HG03521 (cell line): ENCODE results near the gene PACS2.
"Not testable (repeated sequence)": the region's sequence is repeated elsewhere in the genome, so short reads cannot be mapped to it uniquely, and the experiment has no call there.

Experiments used
- ATAC-seq: cut with Tn5 transposase; IDR thresholded peaks from one replicate; pipeline ENCODE4 v1.9.1; 2021; ENCODE audit warnings: mild to moderate bottlenecking, moderate library complexity; ENCODE audit not compliant: unreplicated experiment

PACS2 gene

DNA sequence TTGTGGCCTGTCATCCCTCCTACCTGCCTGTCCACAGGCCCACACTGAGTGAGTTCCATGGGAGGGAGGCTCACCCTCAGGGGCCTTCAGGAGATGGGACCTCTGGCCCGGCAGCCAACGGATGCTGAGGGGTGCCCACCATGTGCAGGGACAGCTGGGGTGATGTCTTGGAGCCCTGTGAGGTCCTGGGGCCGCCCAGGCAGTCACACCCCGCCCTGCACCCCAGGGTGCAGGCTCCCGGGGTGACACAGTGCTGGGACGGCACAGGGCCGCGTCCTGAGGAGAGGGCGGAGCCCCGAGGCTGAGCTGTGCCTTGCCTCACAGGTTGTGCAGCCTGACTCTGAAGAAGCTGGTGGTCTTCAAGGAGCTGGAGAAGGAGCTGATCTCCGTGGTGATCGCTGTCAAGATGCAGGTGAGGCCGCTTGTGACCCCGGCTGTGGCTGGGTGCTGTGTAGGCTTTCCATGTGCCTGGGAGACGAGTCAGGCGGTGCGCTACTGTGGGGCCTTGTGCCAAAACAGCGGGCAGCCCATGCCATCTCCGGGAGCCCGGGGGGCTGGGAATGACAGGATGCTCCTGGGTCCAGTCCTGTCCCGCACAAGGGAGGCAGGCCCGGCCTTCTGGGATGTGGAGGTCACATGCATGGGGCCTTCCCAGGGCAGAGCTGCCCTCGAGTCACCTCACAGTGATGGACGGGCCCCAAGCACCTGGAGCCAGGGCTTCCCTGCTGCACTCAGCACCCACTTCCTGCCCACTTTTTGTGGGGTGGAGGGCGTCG lies 33.8 kb downstream of the PACS2 start:
- ATAC-seq: no peak

DNA sequence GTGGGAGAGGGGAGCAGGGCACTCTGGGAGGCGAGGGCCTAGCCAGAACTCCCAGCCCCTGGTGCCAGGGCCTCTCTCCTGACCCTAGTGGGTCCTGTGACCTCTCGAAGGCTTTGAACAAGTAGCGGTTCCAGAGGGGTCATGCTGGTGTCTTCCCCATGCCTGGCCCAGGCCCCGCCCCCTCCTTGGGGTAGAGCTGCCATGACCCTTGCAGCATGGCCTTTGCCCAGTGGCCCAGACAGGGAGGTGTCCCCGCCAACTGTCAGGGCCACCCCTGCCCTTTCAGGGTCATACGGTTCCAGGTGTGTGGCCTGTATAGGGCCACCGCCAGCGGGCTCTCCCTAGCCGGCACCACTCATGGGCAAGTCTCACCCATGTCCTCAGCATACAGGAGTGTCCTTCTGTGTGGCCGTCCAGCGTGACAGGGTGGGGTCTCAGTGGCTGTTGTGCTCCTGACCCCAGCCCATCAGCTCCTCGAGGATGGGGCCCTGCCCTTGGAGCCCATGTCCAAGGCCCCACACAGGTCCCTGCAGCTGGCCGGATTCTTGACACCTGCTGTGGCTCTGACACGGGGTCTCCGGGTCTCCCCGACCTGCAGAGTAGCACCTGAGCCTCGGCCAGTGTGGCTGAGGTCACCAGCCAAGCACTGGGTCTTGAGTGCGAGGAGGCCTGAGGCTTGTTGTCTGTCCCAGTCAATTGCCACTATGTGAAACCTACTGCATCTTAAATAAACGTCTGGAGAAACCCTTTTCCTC lies 34.6 kb downstream of the PACS2 start:
- ATAC-seq: no peak

DNA sequence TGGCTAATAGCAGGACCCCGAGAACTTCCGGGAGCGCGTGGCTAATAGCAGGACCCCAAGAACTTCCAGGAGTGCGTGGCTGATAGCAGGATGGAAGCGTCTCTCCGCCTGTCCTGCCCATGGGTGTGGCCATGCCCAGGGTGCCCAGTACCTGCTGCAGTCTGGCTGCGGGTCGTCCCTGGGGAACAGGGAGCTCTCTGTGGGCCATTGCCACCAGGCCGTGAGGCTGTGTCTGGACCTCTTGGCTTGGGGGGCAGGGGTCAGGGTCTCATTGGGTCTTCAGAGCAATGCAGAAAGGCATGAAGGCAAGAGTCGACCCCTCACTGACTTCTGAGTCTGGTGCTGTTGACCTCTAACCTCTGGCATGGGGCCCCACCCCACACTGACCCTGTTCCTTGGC lies 35.4 kb downstream of the PACS2 start:
- no peak for ATAC-seq

DNA sequence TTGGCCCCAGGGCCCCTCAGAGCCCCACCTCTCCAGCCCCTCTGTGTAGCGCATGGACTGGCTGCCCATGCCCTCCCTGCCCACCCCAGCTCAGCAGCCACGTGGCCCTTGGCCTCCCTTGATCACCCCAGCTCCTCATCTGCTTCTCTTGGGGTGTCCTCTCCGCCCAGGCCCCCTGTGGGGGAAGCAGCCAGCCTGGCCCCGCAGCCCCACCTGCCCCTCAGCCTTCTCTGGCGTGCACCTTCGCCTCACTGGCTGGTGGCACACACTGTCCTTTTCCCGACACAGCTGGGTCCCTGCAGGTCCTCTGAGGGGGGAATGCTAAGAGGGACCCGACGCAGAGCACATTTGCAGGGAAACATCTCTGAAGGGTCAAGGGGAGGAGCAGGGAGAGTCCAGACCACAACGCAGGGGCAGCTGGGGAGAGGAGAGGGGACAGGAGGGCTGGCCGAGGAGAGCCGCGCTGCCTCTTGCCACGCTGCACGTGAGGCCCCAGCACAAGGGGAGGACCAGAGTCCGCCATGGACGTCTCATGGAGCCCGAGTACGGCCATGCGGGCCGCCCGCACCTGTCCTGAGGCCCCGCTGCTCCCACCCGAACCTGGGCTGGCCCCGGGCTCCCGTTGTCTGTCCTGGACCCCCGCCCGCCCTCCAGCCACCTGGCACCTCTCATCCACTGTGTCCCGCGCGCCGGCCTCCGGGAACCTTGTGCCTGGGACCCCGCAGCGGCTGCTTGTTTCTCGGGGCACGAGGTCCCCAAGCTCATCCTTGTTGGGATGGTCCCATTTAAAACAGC lies 36.1 kb downstream of the PACS2 start:
- no peak for ATAC-seq

DNA sequence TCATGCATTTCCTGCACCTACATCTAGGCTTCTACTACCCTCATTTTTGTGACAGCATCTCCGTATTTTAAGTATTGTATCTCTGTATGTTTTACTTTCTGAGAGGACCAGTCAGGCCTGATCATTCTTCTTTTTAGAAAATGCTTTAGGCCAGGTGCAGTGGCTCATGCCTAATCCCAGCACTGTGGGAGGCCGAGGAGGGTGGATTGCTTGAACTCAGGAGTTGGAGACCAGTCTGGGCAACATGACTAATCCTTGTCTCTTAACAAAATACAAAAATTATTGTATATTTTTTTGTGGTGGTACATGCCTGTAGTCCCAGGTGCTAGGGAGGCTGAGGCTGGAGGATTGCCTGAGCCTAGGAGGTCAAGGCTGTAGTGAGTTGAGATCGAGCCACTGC lies 36.9 kb downstream of the PACS2 start:
- no peak for ATAC-seq

DNA sequence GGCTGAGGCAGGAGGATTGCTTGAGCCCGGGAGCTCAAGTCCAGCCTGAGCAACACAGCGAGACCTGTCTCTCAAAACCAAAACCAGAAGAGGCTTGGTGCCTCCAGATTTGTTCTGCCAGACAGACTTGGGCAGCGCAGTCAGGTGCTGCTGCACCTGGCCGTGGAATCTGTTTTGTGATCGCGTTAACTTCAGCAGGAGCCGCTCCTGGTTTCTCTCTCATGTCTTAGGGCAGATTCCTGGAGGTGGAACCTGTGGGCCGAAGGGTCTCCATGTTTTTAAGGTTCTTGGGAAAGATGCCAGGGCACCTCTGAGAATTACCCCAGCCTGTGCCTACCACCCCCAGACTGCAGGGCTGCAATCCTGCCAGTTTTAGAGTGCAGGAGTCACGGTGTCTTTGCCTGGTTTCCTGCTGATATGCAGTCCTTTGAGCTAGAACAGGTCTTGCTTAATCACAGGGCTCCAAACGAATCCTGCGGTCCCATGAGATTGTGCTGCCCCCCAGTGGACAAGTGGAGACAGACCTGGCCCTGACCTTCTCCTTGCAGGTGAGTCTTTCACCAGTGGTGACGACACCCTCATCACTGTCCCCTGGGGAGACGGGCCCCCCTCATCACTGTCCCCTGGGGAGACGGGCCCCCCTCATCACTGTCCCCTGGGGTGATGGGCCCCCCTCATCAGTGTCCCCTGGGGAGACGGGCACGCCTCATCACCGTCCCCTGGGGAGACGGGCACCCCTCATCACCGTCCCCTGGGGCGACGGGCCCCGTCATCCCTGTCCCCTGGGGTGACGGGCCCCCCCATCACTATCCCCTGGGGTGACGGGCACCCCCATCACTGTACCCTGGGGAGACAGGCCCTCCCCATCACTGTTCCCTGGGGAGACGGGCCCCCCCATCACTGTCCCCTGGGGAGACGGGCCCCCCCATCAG lies 37.6 kb downstream of the PACS2 start:
- no peak for ATAC-seq

DNA sequence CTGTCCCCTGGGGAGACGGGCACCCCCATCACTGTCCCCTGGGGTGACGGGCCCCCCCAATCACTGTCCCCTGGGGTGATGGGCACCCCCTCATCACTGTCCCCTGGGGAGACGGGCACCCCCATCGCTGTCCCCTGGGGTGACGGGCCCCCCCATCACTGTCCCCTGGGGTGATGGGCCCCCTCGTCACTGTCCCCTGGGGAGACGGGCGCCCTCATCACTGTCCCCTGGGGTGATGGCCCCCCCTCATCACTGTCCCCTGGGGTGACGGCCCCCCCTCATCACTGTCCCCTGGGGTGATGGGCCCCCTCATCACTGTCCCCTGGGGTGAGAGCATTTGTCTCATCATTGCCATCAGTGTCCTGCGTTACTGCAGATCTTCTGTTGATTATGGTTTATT lies 38.6 kb downstream of the PACS2 start:
- no peak for ATAC-seq

DNA sequence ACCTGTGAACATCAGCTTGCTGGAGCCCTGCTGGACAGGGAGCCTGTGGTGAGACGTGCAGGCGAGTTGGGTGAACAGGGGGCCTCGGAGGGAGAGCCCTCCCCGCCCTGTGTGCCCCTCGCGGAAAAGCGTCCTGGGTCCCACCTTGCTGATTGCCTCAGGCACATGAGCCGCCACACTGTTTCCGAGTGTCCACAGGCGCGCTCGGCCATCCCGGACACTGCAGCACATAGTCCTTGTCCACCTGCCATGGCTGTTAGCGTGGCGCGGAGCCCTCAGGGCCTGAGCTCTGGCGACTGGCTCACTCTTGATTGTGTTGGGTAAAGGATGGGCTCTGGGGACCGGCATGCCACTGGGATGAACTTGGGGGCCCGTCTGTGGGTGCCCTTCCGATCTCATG lies 40.0 kb downstream of the PACS2 start:
- ATAC-seq: no peak

DNA sequence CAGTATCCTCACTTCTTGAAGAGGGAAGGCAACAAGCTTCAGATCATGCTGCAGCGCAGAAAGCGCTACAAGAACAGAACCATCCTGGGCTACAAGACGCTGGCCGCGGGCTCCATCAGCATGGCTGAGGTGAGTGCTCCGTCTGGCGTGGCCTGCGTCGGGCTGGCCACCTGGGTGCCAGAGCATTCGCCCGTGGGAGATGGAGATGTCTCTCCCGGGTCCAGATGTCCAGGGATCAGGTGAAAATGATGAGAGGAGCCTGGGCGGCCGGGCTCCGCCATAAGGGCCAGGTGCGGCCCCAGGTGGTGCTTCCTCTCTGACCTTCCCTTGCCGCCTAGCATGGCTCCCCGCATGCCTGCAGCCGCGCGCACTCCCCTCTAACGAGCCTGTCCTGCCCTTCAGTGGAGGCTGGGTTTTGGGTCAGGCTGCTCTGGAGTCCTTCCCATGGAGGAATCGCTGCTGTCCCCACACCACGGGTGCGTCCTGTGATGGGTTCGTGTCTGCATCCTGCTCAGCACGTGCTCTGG lies 40.6 kb downstream of the PACS2 start:
- no peak for ATAC-seq

DNA sequence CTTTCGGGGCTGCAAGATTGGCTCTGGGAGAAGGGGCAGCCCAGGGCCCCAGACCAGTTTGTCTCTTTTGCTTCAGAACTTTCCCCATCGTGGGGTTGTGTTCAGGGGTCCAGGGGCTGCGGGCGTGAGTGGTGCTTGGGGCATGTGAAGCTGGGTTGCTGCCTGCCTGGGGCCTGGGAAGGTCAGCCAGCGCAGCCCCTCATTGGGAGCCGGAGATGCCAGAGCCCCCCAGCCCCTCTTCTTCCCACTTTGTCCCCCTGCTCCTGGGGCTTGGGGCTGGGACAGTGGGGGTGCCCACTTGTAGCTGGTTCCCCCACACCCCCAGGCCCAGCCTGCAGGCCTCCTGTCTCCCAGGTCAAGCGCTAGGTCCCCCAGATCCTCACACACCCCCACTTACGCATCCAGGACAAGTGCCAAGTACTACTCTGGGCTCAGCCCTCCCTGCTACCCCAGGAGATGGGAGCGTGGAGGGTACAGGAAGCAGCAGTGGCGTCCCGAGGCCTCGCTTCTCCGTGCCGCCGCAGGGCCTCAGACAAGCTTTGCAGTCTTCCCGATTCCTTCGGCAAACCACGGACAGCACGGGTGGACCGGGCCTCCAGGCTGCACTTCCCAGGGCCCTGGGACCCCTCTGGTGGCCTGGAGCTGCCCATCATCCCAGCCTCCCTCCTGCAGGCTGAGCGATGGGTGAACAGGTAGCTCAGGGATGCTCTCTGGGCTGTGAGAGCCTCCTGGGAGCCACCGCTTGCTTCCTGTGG lies 41.5 kb downstream of the PACS2 start:
- no peak for ATAC-seq

DNA sequence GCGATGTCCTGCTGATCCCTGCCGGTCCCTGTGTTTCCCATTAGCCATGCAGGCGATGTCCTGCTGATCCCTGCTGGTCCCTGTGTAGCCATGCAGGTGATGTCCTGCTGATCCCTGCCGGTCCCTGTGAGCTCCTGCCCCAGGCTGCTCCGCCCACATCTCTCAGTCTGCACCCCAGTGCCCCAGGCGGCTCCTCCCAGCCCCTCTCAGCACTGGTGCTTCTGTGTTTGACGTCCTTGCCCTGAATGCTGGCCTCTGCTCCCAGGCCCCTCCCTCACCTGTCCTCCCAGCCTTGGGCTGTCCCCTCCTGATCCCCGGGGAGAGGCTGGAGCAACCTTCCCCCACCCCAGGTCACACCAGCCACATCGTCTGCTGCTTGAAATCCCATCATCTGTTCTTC lies 42.4 kb downstream of the PACS2 start:
- ATAC-seq: no peak

DNA sequence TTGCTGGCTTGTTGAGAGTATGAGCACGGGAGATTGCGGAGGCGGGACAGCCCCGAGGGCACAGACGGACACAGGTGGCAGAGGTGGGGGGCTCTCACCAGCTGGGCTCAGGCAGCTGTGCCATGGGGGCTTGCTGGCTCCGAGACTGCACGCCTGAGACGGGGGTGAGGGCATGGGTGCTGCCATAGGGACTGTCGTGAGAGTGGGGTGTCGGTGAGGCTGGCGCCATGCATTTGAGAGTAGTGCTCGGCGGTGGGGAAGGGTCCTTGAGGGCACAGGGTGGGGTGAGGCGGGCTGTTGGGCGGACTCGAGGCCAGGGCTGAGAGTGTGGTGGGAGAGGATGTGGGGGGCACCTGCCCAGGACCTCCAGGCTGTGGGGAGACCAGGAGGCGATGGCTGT lies 43.1 kb downstream of the PACS2 start:
- ATAC-seq: no peak

DNA sequence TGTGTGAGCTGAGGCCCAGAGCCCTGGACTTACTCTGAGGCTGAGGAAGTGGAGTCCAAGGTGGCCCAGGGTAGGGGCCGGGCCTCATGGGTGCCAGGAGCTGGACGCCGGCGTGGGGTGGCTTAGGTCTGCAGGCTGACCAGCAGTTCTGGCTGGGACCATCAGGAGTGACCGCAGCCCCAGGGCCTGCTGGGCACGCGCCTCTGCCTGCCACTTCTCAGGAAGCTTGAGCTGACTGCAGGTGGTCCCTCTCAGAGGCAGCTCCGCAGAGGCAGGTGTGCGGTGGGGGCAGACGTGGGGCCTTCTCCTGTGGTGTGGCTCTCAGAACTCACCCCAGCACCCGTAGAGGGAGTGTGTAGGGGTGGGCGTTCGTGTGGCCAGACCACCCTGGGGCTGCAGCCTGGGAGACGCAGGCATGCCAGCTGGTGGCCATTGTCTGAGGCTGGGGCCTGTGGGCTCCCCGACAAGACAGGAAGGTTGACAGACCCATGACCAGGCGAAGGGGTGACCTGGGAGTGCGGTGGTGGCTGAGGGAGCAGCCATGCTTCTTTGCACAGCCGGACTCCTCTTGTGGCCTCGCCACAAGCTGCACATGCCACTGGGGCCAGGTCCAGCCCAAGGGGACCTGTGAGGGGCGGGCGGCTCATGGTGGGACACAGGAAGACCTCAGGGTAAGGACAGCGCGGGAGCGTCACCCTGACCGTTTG lies 43.7 kb downstream of the PACS2 start:
- ATAC-seq: no peak

DNA sequence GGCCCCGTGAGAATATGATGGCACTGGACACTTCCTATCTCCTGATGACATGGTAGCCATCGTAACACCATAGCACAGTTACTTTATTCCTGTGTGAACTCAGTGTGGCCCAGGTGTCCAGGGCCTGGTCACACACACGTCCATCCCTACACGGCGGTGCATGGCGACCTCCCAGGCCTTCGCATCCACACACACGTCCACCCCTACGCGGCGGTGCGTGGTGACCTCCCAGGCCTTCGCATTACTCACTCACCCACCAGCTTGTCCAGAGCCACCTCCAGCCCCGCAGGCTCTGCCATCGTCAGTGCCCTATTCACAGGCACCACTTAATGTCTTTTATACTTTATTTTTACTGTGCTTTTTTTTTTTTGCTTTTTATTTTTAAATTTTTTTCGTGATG lies 44.4 kb downstream of the PACS2 start:
- no peak for ATAC-seq

DNA sequence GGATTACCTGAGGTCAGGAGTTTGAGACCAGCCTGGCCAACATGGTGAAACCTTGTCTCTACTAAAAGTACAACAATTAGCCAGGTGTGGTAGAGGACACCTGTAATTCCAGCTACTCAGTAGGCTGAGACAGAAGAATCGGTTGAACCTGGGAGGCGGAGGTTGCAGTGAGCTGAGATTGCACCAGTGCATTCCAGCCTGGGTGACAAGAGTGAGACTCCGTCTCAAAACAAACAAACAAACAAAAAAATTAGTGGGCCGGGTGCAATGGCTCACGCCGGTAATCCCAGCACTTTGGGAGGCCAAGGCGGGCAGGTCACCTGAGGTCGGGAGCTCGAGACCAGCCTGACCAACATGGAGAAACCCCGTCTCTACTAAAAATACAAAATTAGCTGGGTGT lies 46.9 kb downstream of the PACS2 start:
- ATAC-seq: not testable (repeated sequence)

DNA sequence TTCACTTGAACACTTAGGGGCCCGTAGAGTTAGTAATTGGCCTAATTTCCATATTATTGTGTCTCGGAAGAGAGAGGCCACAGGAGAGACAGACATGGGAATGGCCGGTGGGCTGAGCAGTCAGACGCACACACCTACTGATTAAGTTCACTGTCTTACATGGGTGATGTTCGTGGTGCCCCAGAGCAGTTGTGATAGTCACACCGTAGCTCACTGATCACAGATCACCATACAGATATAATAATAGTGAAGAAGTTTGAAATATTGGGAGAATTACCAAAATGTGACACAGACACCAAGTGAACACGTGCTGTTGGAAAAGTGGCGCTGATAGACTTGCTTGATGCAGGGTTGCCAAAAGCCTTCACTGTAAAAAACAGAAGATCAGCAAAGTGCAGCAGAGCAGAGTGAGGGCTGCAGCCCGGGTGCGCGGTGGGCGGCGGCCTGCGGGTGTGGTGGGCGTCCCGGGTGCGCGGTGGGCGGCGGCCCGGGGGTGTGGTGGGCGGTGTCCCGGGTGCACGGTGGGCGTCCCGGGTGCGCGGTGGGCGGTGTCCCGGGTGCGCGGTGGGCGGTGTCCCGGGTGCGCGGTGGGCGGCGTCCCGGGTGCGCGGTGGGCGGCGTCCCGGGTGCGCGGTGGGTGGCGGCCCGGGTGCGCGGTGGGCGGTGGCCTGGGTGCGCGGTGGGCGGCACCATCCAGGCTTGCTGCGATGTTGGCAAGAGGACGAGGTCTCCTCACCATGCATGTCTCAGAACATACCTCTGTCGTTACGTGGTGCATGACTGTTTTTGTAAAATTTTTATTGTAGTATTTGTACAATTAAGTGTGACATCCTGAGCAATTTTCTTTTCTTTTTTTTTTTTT lies 49.5 kb downstream of the PACS2 start:
- no peak for ATAC-seq

DNA sequence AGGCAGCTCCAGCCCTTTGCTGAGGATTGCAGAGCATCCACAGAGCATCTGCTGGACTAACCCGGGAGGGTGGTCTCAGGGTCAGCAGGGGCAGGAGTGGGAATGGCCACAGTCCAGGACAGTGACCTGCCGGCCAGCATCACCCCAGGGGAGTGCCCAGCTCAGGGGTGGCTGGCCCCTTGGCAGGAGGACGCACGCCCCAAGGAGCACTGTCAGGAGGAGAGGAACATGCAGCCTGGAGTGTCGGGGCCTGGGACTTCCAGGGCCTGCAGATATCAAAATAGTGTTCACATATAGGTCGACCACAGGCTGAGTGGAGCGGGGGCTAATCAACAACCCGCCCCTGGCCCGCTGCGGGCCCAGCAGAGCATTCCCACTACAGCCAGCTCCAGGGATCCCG lies 50.6 kb downstream of the PACS2 start:
- no peak for ATAC-seq

DNA sequence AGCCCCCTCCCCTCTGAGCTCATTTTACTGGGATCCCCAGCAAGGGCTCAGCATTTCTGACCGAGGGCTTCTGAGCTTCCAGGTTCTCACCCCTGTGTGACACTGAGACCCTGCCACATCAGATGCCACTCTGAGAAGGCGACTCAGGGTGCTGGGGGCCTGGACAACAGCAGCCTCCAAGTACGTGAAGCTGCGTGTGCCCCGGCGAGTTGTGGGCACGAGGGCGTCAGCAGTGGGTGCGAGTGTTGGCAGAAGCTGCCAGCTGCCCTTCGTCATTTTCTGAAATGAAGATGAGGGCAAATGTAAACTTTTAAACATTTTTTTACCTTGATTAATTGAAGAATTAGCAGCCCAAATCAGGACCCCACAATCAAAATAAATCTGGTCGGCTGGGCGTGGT lies 51.1 kb downstream of the PACS2 start:
- ATAC-seq: no peak
